Measurements from ENCODE around the gene DUSP11. TPM values are rescaled to one million over a fixed set of nuclear protein-coding genes. Genes with fewer than 3 reads are reported as not detected.

DUSP11 gene
- total and polyA plus RNA-seq, 9 of the 15 experiments (the other 6 are each of a cell fraction or from before 2014, with no cell fraction given), result 20.7 to 79.8 (median 29.3) TPM

GRCh38 chr2:73718421-73718820 is 61.5 kb downstream of the DUSP11 start:
- ATAC-seq (no peak), DNase-seq (ENCODE audit: extremely low read depth in 1 of 4, low spot score in 3 of 4) (no peak), FAIRE-seq (no peak)
- Histone ChIP-seq H2AFZ (ENCODE audit: low read depth, low read length) (no peak overlapping the region), H3K36me3 (ENCODE audit: control insufficient read depth, insufficient read depth, low read length) (no peaks in the 10 kb centered on the region), H3K27me3 (ENCODE audit: control insufficient read depth in 2 of 2, insufficient read depth in 2 of 2, low read length in 2 of 2) (no peaks in the 10 kb centered on the region), H3K9me1 (ENCODE audit: control insufficient read depth, insufficient read depth, low read length) (no peaks in the 10 kb centered on the region), H3K9ac (ENCODE audit: insufficient read depth in 1 of 2, low read depth in 2 of 2, low read length in 2 of 2) (no peak overlapping the region), H3K4me1 (replicated peaks in 1 of 2; ENCODE audit: control insufficient read depth in 2 of 2, insufficient read depth in 2 of 2, low read length in 2 of 2) (peaks cover 3 to 9% of the 10 kb centered on the region in 2 experiments; a peak in 3 of 5 replicates), H3K4me2 (ENCODE audit: insufficient read depth, low read length) (no peak overlapping the region), H4K20me1 (replicated peaks; ENCODE audit: control insufficient read depth, insufficient read depth, low read length) (no peaks in the 10 kb centered on the region), H3K79me2 (ENCODE audit: control insufficient read depth, insufficient read depth, low read length) (no peaks in the 10 kb centered on the region), H3K9me3 (replicated peaks; ENCODE audit: control insufficient read depth, insufficient read depth, low read depth, low read length) (no peaks in the 10 kb centered on the region), H3K27ac (ENCODE audit: extremely low read depth, low read depth, low read length) (no peak overlapping the region), H3K4me3 (no peak overlapping the region)
- no TSS peak for BruUV-seq (replicated peaks)
- ChIA-PET CTCF (ENCODE audit: low intra/inter-chr PET ratio) (no interaction called here), POLR2A (interaction anchor here (0.6 to 1.1 kb wide), 2 partner anchors 19 to 238 kb away, joined by 3 read pairs; partner anchors contain the start of gene TPRKB)
- in situ Hi-C loops (cut with MboI) (no loop called here), intact Hi-C loops (cut with micrococcal nuclease) (no loop called here)
- WGBS (ENCODE audit: insufficient coverage, low coverage, missing lambda C conversion rate), result 41% methylated on average over 6 of the region's 6 CpGs
- TF ChIP-seq SRSF3 (IDR thresholded peaks at IDR 0.05; ENCODE audit: insufficient read depth, low read length) (no peak), TBL1XR1 (IDR thresholded peaks at IDR 0.05; ENCODE audit: low read length in 2 of 2) (no peak), PTRF (tag; IDR thresholded peaks at IDR 0.05) (no peak), TFE3 (CRISPR knock-in tag; IDR thresholded peaks at IDR 0.05) (no peak), ZNF395 (CRISPR knock-in tag; IDR thresholded peaks at IDR 0.05) (no peak), CEBPG (CRISPR knock-in tag; IDR thresholded peaks at IDR 0.05) (no peak), CEBPG (tag; conservative IDR thresholded peaks at IDR 0.05 in 1 of 2, IDR thresholded peaks at IDR 0.05 in 1 of 2) (no peak), ZBTB8A (IDR thresholded peaks at IDR 0.05; ENCODE audit: partially characterized antibody) (no peak), ELK1 (CRISPR knock-in tag; IDR thresholded peaks at IDR 0.05) (no peak), JUNB (CRISPR knock-in tag; conservative IDR thresholded peaks at IDR 0.05) (no peak), ATF4 (CRISPR knock-in tag; IDR thresholded peaks at IDR 0.05) (no peak), SMARCE1 (IDR thresholded peaks at IDR 0.05) (no peak), ZNF280B (CRISPR knock-in tag; IDR thresholded peaks at IDR 0.05) (no peak), MXI1 (IDR thresholded peaks at IDR 0.05; ENCODE audit: low read depth, low read length) (no peak), POLR2AphosphoS5 (IDR thresholded peaks at IDR 0.05; ENCODE audit: control insufficient read depth, insufficient read depth, low read depth, low read length) (no peak)
